Stimulated activated CD8-positive, alpha-beta memory T cell treated with anti-CD3 and anti-CD28 coated beads, Interleukin-12 subunit alpha, Interleukin-12 subunit beta, amount 100 ng/mL, for 24 hours (primary cell): ENCODE measurements around the gene TMEM233.
"Not testable (repeated sequence)": the region's sequence is repeated elsewhere in the genome, so short reads cannot be mapped to it uniquely, and the experiment has no call there.

Source experiments
- DNase-seq: peaks from one replicate; pipeline ENCODE4 v3.0.0-alpha.2; 2020; ENCODE audit errors: extremely low read depth

The TMEM233 gene

GRCh38 chr12:119658166-119658565, 64.6 kb downstream of the TMEM233 start:
- DNase-seq: not testable (repeated sequence)

GRCh38 chr12:119659289-119659897, 65.8 kb downstream of the TMEM233 start:
- DNase-seq: no peak

GRCh38 chr12:119660076-119660475, 66.5 kb downstream of the TMEM233 start:
- DNase-seq: no peak

GRCh38 chr12:119661882-119662281, 68.3 kb downstream of the TMEM233 start:
- DNase-seq: no peak

GRCh38 chr12:119664642-119665041, 71.1 kb downstream of the TMEM233 start:
- no peak for DNase-seq

- DNase-seq: no peak
Measured at GRCh38 chr12:119665164-119665929, 71.8 kb downstream of the TMEM233 start.

GRCh38 chr12:119666226-119666795, 72.7 kb downstream of the TMEM233 start:
- no peak for DNase-seq

GRCh38 chr12:119666900-119667576, 73.5 kb downstream of the TMEM233 start:
- DNase-seq: no peak

- peak; percentile 89 for DNase-seq
Measured at GRCh38 chr12:119667577-119668323, 74.2 kb downstream of the TMEM233 start, which contains the start of gene PRKAB1. TSS of gene PRKAB1 (plus strand) at chr12:119668133. CDS start at chr12:119668245, 112 bp downstream.

GRCh38 chr12:119668324-119668841, 74.8 kb downstream of the TMEM233 start:
- no peak for DNase-seq

- DNase-seq: no peak
Measured at GRCh38 chr12:119669744-119670472, 76.3 kb downstream of the TMEM233 start.

GRCh38 chr12:119671070-119671469, 77.5 kb downstream of the TMEM233 start:
- DNase-seq: no peak

GRCh38 chr12:119672194-119672593, 78.6 kb downstream of the TMEM233 start:
- no peak for DNase-seq

- DNase-seq: no peak
Measured at GRCh38 chr12:119673634-119674033, 80.1 kb downstream of the TMEM233 start.

- no peak for DNase-seq
Measured at GRCh38 chr12:119674560-119674959, 81.0 kb downstream of the TMEM233 start.

GRCh38 chr12:119676022-119676421, 82.4 kb downstream of the TMEM233 start:
- no peak for DNase-seq

GRCh38 chr12:119676573-119676972, 83.0 kb downstream of the TMEM233 start:
- DNase-seq: no peak

- DNase-seq: no peak
Measured at GRCh38 chr12:119678459-119678858, 84.9 kb downstream of the TMEM233 start.

- no peak for DNase-seq
Measured at GRCh38 chr12:119679081-119679480, 85.5 kb downstream of the TMEM233 start.

GRCh38 chr12:119679490-119679889, 85.9 kb downstream of the TMEM233 start:
- no peak for DNase-seq

- no peak for DNase-seq
Measured at GRCh38 chr12:119681111-119681510, 87.5 kb downstream of the TMEM233 start.
